HG02759 (cell line): ENCODE measurements around the gene ST13.
"Not testable (repeated sequence)": the region's sequence is repeated elsewhere in the genome, so short reads cannot be mapped to it uniquely, and the experiment has no call there.

Experiments used
- ATAC-seq: cut with Tn5 transposase; IDR thresholded peaks from one replicate; pipeline ENCODE4 v1.9.1; 2021; ENCODE audit warnings: mild to moderate bottlenecking, moderate library complexity; ENCODE audit not compliant: unreplicated experiment

Gene ST13

GRCh38 chr22:40791241-40791640 is 65.2 kb downstream of the ST13 start:
- no peak for ATAC-seq

DNA sequence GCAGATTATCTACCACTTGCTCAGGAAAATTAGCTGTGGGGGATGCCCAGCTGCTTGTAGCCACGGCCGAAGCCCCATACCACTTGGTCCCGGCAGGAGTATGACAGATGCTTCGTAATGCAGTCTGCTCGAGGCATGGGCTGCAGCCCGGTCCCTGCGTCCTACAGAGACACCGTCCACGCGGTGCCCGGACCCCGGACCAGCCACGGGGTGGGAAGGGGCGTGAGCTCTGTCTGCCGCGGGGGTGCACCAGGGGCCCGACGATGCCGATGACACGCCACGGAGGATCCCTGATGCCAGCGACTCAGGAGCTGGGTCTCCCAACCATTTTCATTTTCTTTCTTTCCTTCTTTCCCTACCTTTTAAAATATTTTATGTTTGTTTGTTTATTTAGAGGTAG is 67.3 kb downstream of the ST13 start:
- no peak for ATAC-seq

GRCh38 chr22:40782521-40782920 is 73.9 kb downstream of the ST13 start:
- no peak for ATAC-seq

GRCh38 chr22:40781749-40782148 is 74.7 kb downstream of the ST13 start:
- not testable (repeated sequence) for ATAC-seq
